Glutamatergic neuron (in vitro differentiated cells): ENCODE data around the gene SLC38A5. TPM values are rescaled to one million over a fixed set of nuclear protein-coding genes. Genes with fewer than 3 reads are reported as not detected.

Source experiments
- DNase-seq: peaks from one replicate; pipeline ENCODE4 v3.0.0; 2022
- H3K27ac Mint-ChIP-seq: one replicate; pipeline ENCODE4 v1.8.0; 2020; ENCODE audit warnings: mild to moderate bottlenecking, mixed read lengths, inconsistent platforms; ENCODE audit not compliant: unreplicated experiment
- H3K27me3 Mint-ChIP-seq: one replicate; pipeline ENCODE4 v1.8.0; 2020; ENCODE audit warnings: mild to moderate bottlenecking, moderate library complexity, mixed read lengths, inconsistent platforms; ENCODE audit not compliant: unreplicated experiment
- H3K36me3 Mint-ChIP-seq: one replicate; pipeline ENCODE4 v1.8.0; 2020; ENCODE audit warnings: mild to moderate bottlenecking, mixed read lengths, inconsistent platforms; ENCODE audit not compliant: unreplicated experiment
- H3K4me1 Mint-ChIP-seq: one replicate; pipeline ENCODE4 v1.8.0; 2020; ENCODE audit warnings: mild to moderate bottlenecking, low read depth, mixed read lengths, inconsistent platforms; ENCODE audit not compliant: unreplicated experiment
- H3K4me3 Mint-ChIP-seq: one replicate; pipeline ENCODE4 v1.8.0; 2020; ENCODE audit warnings: mild to moderate bottlenecking, mixed read lengths, inconsistent platforms; ENCODE audit not compliant: unreplicated experiment
- H3K9me3 Mint-ChIP-seq: one replicate; pipeline ENCODE4 v1.8.0; 2020; ENCODE audit warnings: mild to moderate bottlenecking, moderate library complexity, mixed read lengths, inconsistent platforms; ENCODE audit not compliant: unreplicated experiment
- CTCF ChIP-seq: fragments of 200-600 bp; sonication (generic); IDR thresholded peaks from one replicate; pipeline ENCODE4 v1.5.0; 2021; ENCODE audit not compliant: partially characterized antibody, unreplicated experiment
- total RNA-seq: library from RNA; stranded (reverse); fragmentation: NEBNext Ultra II Directional; extraction: Animal tissue kit (Norgen Biotek cat#: 25700); gene quantifications from one replicate; pipeline ENCODE4 v1.2.1, GENCODE V29; 2021; ENCODE audit not compliant: unreplicated experiment

Gene SLC38A5
- total RNA-seq, 1 donor from 2014 or later, result 136 TPM

DNA sequence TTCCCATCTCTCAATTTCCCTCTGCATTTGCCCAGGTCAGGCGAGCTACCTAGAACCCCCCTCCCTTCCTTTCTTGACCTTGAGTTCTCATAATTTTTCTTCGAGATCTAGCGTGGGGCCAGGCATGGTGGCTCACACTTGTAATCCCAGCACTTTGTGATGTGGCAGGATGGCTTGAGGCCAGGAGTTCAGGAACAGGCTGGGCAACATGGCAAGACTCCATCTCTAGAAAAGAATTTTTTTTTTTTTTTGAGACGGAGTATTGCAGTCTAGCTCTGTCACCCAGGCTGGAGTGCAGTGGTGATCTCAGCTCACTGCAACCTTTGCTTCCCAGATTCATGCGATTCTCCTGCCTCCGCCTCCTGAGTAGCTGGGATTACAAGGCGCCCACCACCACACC is 34.2 kb upstream of the SLC38A5 start:
- no peak for TF ChIP-seq CTCF
- no peak for DNase-seq
- Mint-ChIP-seq H3K4me3 (no peak overlapping the region), H3K27me3 (peaks cover 2% of the 10 kb centered on the region), H3K9me3 (peaks cover 2% of the 10 kb centered on the region), H3K36me3 (no peaks in the 10 kb centered on the region), H3K4me1 (no peaks in the 10 kb centered on the region), H3K27ac (no peak overlapping the region)

DNA sequence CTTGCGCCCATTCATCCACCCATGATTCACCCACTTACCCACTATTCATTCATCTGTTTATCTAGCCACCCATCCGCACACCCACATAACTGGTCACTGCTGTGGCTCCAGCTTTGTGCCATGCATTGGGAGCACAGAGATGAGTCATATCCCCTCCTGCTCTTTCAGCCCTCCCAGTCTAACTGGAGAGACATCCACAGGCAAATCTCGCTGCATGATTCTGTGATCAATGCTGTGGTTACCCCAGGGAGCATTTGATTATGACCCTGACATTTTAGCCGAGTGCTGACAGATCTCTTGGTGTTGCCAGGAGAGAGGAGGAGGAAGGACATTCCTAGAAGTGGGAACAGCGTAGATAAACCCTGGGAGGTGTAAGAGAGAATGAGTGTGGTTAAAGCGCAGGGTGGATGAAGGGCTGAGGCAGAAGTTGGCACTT is 28.3 kb upstream of the SLC38A5 start:
- peak overlapping the region; percentile 86 for H3K27ac Mint-ChIP-seq
- TF ChIP-seq CTCF, result no peak
- peak overlapping the region; percentile 58 for H3K4me3 Mint-ChIP-seq
- no peak for DNase-seq
- H3K9me3 Mint-ChIP-seq, result no peaks in the 10 kb centered on the region
- peaks cover 1% of the 10 kb centered on the region for H3K27me3 Mint-ChIP-seq
- H3K36me3 Mint-ChIP-seq, result no peaks in the 10 kb centered on the region
- peaks cover 2% of the 10 kb centered on the region for H3K4me1 Mint-ChIP-seq

DNA sequence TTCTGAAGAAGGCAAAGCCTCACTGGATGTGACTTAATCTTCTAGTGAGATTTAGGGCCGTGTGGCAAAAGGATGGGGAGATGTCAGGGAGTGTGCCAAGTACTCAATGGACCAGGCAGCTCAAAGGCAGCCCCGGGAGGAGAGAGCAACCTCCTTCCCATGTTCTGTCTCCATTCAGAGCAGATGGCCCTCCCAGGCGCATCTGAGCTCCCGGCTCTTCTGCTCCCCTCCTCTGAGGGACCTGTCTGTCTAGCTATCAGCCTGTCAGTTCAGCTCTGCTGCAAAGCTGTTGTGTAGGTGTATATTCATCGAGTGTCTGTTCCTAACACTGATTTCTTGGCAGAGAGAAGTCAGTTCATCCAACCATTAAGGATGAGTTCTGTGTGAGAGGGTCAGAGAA is 27.8 kb upstream of the SLC38A5 start:
- Mint-ChIP-seq H3K27me3 (peaks cover 1% of the 10 kb centered on the region), H3K9me3 (no peaks in the 10 kb centered on the region), H3K36me3 (no peaks in the 10 kb centered on the region), H3K4me3 (no peak overlapping the region), H3K4me1 (peaks cover 2% of the 10 kb centered on the region), H3K27ac (peak overlapping the region; percentile 86)
- no peak for DNase-seq
- no peak for TF ChIP-seq CTCF

DNA sequence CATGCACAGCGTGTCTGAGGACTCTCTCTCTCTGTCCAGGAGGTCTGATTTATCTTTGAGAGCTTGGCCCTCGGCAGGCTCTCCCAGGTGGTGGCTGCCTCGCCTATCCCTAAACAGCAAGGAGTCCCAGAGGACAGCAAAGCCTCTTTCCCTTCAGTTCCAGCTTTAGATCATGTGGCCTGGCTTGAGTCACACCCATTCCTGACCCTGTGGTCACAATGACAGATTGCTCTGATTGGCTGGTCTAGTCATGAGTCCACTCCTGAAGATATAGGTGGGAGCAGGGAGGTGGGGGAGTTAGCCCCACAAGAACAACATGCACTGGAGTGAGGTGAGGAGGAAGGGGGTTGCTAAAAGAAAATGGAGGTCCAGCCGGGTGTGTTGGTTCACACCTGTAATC is 26.6 kb upstream of the SLC38A5 start:
- no peak for TF ChIP-seq CTCF
- H3K9me3 Mint-ChIP-seq, result no peaks in the 10 kb centered on the region
- no peak for DNase-seq
- H3K4me3 Mint-ChIP-seq, result no peak overlapping the region
- H3K27me3 Mint-ChIP-seq, result peaks cover 1% of the 10 kb centered on the region
- H3K4me1 Mint-ChIP-seq, result peaks cover 2% of the 10 kb centered on the region
- no peaks in the 10 kb centered on the region for H3K36me3 Mint-ChIP-seq
- no peak overlapping the region for H3K27ac Mint-ChIP-seq

DNA sequence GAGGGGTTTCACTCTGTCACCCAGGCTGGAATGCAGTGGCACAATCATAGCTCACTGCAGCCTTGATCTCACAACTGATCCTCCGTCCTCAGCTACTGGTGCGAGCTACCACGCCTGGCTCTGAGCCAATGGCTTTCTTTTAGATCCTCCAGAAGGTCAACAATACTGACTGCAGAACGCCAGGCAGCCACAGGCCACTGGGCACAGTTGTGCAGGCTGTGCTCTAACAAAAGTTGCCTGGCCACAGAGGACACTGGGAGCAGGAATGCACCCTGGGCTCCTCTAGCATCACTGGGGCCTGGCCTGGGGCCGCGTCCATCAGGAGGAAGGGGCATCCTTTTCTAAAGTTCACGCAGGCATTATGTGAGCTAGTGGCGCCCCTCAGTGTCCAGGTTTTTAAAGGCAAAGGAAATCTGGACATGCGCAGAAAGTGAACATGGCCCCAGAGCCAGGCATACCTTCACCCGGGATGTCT is 23.9 kb upstream of the SLC38A5 start:
- Mint-ChIP-seq H3K27me3 (peaks cover 1% of the 10 kb centered on the region), H3K27ac (no peak overlapping the region), H3K4me1 (peaks cover 2% of the 10 kb centered on the region), H3K4me3 (no peak overlapping the region), H3K9me3 (no peaks in the 10 kb centered on the region), H3K36me3 (no peaks in the 10 kb centered on the region)
- TF ChIP-seq CTCF, result no peak
- DNase-seq, result peak; percentile 51
